ENCODE data around the gene METTL22.

DNA sequence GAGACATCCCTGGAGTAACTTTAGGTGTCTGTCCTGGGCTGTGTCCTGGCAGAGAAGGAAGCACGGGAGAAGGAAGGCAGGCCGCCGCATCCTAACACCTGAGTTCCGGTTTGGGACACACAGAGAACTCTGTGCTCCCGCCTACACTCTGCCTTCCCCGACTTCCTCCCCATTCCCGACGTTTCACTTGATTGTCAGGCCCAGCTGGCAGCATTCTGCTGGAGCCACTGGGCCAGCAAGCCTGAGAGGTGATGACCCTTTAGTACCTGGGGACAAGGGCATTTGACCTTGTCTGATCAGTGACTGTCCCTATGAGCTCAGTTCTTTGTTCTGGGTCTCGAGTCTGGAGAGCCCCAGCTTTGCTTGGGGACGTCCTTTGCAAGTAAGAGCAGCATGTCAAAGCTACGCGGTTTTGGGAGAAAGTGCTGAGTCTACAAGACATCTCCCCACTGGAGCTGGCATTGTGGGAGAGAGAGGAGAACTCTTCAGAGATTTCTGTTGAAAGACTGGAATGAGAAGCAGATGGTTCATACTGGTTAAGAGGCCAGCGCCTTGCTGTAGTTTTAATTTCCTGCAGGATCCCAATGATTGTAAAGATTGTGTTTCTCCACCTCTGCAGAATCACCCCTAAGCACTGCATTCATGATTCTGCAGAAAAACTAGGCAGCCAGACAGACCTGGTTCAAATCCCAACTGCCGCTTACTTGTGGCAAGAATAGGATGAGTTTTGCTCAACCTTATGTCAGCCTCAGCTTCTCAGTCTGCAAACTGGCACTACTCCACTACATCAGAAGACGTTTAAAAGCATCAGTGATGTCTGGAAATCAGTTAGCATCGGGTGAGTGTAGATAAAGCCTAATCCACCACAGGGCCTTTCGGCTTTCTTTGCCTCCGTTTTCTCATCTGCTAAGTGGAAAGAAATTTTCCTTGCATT lies 73.6 kb downstream of the METTL22 start:
- TF ChIP-seq, protein P1, sequence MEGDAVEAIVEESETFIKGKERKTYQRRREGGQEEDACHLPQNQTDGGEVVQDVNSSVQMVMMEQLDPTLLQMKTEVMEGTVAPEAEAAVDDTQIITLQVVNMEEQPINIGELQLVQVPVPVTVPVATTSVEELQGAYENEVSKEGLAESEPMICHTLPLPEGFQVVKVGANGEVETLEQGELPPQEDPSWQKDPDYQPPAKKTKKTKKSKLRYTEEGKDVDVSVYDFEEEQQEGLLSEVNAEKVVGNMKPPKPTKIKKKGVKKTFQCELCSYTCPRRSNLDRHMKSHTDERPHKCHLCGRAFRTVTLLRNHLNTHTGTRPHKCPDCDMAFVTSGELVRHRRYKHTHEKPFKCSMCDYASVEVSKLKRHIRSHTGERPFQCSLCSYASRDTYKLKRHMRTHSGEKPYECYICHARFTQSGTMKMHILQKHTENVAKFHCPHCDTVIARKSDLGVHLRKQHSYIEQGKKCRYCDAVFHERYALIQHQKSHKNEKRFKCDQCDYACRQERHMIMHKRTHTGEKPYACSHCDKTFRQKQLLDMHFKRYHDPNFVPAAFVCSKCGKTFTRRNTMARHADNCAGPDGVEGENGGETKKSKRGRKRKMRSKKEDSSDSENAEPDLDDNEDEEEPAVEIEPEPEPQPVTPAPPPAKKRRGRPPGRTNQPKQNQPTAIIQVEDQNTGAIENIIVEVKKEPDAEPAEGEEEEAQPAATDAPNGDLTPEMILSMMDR (IDR thresholded peaks at IDR 0.05) = no peak
- TF ChIP-seq POLR2A (IDR thresholded peaks at IDR 0.05) (no peak), POLR2AphosphoS5 (IDR thresholded peaks at IDR 0.05) (no peak)
